CD4-positive, alpha-beta T cell treated with Interleukin-10 for 1 hour (primary cell): ENCODE data around the gene ZNF132.

Source experiments
- DNase-seq: peaks from one replicate; pipeline ENCODE4 v3.0.0-alpha.2; 2020

The ZNF132 gene

DNA sequence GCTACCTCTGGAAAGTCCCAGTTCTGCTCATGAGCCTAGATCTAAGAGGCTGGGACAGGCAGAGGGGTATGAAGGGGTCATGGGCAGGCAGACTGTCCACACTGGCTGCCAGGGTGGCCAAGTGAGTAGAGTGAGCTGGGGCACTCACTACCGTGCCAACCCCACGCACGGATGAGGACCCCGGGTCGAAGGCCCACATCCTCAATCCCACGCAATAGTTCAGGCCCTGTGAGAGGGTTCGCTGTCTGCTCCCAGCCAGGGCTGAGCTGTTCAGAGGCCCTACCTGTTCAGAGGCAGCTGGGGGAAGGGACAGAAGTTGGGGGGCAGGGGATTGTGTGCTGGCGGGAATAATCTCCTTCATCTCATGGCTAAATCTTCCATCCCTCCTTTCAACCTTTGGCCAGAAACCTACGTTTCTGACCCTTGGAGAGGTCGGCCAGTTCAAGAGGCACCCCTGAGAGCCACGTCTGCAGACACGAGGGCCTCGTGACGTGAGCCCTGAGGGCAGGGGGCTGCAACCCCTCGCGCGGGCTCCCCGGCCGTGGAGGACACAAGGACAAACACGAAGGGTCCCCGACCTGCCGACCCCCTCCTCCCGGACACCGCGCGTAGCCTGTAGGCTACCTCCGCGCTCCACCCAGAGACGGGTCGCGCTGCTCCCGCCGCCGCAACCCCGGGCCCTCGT, 53.9 kb downstream of the ZNF132 start:
- no peak for DNase-seq

DNA sequence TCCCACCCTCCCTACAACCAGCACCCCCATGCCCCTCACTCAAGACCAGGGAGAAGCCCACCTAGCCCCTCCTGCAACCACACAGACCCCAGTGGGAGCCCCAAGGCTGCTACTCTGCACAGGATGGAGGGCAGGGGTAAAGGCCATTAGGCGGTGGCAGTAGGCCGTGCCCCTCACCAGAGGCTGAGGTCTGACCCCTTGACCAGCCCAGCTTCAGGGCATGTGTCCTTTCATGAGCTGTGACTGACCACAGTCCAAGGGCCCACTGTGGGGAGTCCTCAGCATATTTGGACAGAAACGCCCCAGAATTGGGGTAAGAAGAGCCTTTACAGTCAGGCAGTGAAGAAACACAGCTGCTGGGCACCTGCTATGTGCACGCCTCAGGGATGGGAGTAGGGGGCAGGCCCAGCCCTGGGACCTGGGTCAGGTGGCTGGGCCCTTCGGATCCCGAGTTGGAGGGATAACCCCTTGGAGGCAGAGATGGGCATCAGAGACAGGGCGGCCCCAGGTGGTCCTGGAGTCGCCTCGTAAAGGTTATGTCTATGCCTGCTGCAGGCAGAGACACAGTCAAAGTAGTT, 54.6 kb downstream of the ZNF132 start:
- no peak for DNase-seq

DNA sequence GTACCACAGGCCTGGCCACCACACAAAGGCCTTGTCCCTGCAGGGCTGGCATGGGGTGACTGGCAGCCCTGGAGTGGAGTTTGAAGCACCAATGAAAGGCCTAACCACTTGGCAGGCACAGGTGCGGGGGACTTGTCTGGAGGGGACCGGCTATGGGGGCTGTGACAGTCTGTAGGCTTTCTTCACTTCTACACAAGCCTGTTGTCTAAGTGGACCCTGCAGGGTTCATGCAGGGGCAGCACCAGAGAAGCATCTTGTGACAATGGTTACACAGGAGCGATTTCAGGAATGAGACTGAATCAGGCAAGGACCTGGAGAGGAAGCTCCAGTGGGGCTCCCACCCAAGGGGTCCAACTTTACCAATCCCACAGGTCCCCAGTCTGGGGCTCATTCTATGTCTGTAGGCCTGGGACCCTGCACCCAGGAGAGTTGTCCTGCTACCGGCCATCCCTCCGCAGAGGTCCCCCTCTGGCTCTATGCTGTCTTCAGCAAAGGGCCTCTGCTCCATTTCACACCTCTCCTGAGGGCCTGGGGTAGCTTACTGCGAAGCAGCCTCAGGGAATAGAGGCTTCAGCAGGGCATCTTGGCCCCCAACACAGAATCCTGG, 56.9 kb downstream of the ZNF132 start:
- no peak for DNase-seq
